ENCODE results near the gene SPON1.

- TF ChIP-seq, protein P1, sequence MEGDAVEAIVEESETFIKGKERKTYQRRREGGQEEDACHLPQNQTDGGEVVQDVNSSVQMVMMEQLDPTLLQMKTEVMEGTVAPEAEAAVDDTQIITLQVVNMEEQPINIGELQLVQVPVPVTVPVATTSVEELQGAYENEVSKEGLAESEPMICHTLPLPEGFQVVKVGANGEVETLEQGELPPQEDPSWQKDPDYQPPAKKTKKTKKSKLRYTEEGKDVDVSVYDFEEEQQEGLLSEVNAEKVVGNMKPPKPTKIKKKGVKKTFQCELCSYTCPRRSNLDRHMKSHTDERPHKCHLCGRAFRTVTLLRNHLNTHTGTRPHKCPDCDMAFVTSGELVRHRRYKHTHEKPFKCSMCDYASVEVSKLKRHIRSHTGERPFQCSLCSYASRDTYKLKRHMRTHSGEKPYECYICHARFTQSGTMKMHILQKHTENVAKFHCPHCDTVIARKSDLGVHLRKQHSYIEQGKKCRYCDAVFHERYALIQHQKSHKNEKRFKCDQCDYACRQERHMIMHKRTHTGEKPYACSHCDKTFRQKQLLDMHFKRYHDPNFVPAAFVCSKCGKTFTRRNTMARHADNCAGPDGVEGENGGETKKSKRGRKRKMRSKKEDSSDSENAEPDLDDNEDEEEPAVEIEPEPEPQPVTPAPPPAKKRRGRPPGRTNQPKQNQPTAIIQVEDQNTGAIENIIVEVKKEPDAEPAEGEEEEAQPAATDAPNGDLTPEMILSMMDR (IDR thresholded peaks at IDR 0.05), result no peak
- no peak for TF ChIP-seq POLR2A (IDR thresholded peaks at IDR 0.05)
Observed at GRCh38 chr11:14052198-14052597, 89.7 kb downstream of the SPON1 start.
